NCI-H1105 (cell line): ENCODE measurements around the gene SIK2.
"Not testable (repeated sequence)": the region's sequence is repeated elsewhere in the genome, so short reads cannot be mapped to it uniquely, and the experiment has no call there.

Experiments
- DNase-seq: peaks from one replicate; lab custom pipeline; 2025; lab: John Stamatoyannopoulos, UW

The SIK2 gene

DNA sequence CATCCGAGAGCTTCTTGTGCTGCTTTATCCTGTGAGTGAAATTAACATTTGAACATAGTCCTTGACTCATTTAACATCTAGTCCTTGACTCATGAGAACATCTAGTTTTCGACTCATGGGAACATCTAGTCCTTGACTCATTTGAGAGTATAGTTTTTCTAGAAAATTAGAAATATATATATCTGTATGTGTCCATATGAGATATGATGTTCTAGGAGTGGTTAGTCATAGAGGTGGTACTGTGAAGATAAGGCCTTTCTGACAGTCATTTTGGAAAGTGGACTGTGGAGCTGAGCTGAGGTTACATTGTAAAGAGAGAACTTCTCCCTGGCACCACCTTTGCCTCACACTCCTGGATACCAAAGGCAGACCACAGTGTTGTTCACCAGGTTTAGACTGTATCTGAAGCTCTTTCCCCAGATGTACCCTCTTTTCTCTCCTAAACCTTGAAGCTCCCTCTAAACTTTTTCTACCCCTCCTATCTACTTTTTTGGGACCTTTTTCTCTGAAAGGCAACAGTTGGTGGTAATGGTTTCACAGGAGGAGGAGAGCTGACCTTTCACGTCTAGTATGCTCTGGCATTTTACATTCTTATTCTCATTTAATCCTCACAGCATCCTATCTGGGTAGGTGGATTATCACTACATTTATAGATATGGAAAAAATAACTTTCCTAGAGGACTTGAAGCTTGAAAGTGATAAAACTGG is 96.8 kb downstream of the SIK2 start:
- no peak for DNase-seq

DNA sequence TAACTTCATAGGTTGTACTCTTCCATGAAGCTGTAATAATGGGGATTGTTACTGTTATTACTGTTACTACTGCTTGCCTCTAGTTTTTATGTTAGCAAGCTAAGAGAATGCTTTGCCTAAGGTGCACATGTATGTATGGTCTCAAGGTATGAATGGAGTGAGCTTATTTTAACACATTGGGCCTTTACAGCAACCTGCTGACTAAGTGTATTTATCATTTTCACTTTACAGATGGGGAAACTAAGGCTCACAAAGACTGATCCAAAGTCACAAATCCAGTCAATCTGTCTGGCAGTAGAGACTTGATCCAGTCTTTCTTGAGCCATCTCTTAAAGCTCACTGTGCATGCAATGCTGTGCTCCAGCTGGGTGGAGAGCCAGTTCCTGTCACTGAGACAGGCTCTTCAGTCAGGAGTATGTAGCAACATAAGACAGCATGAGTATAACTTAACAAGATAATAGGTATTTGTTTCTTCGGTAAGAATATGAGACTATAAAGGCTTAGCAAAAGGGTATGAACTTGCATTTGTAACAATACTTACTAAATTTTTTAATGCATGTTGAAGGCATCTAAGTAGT is 97.4 kb downstream of the SIK2 start:
- DNase-seq = no peak

DNA sequence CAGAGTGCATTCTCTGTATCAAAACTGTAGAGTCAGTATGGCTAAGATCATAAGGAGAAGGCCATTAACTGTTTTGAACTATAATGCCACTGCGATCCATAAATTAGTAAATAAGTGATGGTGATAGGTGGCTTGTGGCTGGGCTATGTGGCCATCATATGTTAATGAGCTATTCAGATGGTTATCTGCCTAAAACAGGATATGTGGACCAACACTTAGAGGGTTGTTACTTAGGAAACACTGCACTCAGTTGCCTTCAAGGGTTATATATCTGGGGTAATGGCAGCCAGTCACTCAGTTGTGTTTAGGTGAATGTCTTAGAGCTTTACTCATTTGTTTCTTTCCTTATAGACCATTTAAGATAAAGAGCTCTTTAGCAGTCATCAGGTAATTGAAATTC is 97.9 kb downstream of the SIK2 start:
- DNase-seq = no peak

DNA sequence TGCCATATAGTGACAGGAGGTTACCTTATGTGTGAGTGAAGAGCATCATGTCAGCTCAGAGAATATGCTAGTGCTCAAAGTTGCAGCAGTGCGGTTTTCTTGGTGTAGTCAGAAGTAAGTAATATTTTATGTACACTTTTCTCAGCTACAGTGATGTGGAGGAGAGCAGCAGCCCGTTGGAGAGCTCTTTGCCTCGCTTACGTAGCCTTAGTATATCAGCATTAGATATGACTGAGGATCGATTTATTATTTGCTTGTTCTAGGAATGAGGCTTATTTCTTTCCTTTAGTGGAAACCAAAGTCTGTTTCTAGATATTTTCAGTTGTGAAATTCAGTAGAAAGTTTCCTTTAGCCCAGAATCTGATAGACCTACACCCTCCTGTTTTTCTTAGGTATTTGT is 100.4 kb downstream of the SIK2 start:
- no peak for DNase-seq

DNA sequence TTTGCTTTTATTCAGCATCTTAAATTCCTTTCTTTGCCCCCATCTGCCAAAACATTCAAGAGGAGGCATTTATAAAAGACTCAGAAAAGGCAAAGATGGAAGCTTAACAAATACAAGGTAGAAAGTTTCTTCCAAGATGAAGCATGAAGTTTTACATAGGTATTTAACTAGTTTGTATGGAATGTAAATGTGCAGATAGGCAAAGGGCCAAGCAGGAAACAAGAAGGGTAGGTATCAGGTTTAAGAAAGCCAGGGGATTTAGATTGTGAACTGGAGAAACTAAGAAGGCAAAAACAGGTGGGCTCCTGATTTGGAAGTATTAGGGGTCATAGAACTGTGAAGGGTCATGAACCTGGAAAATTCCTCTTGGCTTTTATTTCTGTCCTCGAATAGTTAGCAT is 101.3 kb downstream of the SIK2 start:
- DNase-seq = no peak

DNA sequence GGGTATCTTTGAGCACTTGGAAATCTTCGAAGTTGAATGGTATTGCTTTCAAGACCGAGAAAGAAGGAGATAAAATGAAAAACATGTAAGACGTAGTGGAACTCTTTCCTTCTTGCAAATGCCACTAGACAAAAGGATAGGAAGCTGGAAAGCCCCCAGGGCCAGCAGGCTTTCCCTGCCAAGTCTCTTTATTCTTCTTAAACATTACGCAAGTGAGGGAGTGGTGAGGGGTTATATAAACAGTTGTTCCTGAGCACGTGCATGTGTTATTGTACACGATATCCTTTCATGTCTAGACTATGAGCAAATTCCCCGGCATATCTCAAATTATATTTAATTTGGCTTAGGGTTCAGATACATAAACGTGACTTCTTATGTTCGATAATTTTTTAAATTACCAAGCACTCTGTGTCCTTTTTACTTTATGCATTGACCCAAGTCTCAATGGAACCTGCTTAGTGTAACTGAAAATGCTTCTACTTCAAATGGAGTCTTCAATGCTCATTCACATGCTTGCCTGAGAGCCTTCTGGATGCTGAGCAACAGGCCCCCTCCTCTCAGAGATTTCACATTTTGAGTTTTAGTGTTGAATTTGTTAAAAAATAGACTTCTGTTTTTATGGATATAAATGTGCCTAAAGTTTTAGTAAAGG is 104.9 kb downstream of the SIK2 start:
- DNase-seq = no peak

DNA sequence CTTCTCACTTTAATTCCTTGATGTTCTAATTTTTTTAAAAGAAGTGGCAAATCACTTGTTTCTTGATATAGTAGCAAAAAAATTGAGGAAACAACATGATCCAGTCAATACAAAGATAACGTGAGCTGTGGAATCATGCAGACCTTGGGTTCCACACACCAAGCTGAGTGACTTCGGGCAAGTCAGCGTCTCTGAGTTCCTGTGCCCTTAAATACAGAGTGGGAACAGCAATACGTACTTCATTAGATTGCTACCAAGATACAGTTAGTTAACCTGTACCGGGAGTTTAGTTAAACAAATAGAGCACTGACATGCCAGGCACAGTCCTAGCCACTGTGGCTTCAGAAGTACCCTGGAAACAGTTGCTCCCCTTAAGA is 105.4 kb downstream of the SIK2 start:
- DNase-seq = no peak

DNA sequence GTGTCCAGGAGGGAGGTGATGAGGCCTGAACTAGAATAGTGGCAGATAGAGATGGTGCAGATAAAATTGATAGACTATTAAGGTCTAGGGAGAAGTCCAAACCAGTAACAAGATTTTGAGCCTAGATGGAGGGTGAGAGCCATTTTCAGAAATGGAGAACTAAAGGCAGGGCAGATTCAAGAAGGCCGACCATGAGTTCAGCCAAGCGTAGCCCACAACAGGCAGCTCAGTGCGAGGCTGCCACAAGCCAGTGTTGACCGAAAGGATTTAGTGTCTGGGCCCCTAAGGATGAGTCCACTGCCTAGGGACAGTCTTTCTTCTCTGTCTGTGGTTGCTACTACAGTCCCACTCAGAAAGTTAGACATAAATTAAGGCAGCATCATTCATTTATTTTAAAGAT is 112.3 kb downstream of the SIK2 start:
- DNase-seq = no peak

DNA sequence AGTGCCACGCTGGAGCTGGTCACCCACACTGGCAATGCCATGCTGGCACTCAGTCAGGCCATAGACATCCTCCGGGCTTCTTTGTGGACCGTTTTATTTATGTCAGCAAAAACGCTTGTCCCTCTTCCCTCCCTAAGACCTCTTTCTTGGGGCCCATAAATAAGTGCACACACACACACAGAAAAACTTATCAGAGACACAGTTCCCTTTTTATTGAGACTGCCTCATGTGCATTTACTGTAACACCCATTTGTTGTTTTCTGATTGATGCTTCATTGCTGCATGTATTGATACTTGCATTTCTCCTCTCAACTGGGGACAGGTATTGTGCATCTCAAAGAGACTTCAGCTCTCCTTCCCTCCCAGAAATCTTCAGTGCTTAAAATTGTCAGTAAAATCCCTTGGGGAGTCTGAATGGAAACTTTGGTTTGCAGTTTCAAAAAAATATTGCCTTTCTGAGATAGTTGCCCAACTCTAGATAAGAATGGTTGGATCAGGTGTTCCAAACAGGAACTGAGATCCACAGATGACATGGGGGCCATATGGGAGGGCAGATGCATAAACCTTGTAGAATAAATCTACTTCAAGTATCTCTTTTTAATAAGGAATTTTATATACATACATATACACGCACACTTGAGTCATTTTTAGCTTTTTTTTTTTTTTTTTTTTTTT is 113.0 kb downstream of the SIK2 start:
- DNase-seq = no peak

DNA sequence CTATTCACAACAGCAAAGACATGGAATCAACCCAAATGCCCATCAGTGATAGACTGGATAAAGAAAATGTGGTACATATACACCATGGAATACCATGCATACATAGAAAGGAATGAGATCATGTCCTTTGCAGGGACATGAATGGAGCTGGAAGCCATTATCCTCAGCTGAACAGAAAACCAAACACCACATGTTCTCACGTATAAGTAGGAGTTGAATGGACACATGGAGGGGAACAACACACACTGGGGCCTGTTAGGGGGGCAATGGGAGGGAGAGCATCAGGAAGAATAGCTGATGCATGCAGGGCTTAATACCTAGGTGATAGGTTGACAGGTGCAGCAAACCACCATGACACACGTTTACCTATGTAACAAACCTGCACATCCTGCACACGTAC is 115.4 kb downstream of the SIK2 start:
- not testable (repeated sequence) for DNase-seq

DNA sequence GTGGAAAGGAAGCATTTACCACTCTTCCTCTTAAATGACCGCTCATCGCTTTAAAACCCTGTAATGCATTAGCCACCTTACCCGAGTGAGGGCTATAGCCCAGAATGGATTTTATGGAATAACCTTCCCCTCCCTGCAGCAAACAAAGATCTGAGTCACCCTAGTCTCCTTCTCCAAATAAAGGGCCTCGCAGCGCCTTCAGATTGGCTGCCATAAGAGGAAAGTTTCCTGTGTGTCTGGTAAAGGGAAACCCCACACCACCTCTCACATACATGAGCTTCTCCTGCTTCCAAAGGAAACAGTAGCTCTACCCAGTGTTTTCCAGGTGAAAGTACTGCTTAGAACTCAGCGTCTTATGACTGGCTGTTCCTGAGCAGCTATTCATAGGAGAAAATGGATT is 116.2 kb downstream of the SIK2 start:
- no peak for DNase-seq

DNA sequence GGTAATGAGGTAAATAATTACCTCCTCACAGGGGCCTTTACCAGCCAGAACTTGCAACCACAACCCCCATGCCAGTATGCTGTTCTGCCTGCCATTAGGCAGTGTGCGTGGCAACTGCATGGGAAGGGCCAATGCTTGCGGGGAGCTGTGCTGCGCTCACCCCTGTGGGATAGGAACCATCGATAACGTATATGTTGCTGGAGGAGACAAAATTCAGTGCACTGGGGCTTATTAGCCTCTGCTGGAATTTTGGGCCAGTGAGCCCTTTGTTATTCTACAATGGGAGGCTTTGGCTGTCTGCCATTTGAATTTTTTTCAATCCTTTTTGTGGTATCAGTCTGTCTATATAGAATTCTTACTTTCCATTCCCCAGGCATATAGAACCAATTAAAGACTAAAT is 116.6 kb downstream of the SIK2 start:
- no peak for DNase-seq

DNA sequence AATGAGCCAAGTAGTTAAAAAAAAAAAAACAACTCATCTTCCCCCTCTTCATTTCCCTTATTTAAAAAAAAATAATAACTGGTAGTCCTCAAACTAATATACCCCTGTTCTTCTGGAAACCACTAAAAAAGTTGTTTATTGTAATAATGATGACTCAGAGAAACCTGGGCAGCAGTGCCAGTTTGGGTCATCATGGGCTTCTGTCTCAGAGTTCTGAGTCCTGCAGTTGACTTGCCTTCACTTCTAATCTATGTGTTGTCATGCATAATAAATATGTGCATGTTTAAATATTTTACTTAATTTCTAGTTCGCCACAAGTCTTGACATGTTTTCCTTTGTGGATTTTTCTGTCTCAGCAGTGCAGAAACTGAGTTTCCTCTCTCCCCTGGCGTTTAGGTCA is 117.1 kb downstream of the SIK2 start:
- no peak for DNase-seq

DNA sequence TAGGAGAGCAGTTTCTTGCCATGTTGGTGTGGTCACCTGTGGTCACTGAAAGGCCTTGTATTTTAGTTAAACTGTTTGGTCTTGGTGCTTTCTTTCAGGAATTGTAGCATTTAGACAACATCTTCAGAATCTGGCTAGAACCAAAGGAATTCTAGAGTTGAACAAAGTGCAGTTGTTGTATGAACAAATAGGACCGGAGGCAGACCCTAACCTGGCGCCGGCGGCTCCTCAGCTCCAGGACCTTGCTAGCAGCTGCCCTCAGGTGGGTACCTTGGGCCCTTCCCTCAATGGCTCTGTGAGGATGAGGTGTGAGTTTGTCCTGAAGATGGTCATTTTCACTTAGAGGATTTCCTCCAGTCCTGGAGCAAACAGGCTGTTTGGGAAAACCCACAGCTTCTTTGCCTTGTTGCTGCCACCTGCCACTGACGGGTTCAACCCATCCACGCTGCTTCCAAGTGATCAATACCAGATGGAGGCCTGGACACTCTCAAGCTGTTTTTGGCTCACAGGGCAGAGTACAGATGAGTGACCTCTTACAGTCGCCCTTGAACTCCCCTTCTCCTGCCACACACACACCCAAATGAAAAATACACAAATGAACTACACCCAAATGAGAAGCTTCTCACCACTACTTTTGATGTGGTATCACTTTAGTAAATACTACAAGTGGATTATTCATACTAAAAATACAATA is 118.7 kb downstream of the SIK2 start:
- DNase-seq = no peak

DNA sequence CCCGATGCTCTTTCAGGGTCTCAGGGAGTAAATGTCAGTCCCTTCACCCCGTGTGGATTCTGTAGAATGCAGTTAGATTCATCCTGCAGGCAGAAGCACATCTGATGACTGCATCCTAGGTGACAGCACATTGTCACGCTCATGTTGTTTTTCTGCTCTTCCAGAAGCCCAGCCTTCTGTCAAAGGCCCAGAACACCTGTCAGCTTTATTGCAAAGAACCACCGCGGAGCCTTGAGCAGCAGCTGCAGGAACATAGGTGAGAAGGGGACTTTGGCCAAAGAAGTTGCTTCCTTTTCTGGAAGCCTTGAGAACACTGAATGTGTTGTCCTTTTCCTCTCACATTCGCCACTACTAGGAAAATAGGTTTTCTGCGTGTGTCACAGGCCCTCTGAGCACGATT is 120.3 kb downstream of the SIK2 start:
- no peak for DNase-seq

DNA sequence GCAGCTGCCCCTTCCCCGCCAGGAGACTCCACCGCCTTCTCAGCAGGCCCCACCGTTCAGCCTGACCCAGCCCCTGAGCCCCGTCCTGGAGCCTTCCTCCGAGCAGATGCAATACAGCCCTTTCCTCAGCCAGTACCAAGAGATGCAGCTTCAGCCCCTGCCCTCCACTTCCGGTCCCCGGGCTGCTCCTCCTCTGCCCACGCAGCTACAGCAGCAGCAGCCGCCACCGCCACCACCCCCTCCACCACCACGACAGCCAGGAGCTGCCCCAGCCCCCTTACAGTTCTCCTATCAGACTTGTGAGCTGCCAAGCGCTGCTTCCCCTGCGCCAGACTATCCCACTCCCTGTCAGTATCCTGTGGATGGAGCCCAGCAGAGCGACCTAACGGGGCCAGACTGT is 121.3 kb downstream of the SIK2 start:
- DNase-seq = no peak

DNA sequence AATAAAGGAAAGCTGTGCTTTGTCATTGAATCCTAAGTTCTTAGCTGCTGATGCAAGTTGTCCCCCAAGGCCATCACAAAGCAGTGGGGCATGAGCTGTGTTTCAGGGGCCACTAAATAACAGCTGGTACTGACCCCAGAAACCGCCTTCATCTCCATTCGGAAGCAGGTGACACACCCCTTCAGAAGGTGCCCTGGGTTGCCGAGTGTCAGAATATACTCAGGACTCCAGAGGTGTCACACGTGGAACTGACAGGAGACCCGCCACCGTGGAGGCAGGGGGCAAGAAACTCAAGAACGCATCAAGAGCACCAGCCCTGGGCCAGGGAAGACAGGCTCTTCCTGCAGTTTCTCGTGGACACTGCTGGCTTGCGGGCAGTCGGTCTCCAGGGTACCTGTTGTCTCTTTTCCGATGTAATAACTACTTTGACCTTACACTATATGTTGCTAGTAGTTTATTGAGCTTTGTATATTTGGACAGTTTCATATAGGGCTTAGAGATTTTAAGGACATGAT is 122.4 kb downstream of the SIK2 start:
- no peak for DNase-seq

DNA sequence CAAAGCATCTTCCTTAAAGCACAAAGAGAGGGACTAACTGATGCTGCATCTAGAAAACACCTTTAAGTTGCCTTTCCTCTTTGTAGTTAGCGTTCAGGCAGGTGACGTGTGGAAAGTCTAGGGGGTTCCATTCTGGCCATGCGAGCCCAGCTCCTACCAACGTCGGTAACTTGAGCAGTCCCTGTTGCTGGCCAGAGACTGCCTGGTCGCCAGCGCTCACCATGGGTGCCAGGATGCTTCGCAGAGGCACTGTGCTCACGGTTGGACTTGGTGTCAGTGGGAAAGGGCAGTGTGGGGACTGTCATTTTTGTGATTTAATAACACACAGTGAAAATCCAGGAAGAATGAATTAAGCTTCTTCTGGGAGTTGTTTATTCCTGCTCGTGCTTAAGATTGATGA is 123.4 kb downstream of the SIK2 start:
- no peak for DNase-seq

DNA sequence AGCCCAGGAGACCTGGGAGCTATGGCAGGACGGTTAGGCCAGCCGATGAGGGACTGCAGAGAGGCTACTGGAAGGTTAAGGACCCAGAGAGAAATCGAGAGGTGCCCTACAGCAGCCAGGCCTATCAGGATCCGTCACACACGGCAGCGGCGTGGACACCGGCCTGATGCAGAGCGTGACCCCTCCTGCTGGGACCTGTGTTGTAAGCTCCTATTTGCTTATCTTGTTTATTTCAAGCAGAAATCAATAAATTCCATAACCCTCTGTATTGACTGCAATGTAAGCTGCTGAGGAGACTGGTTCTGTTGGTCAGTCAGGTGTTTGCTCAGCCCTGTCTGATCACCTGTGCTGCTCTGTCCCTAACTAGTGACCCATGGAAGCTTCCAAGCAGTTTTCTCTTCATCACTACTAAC is 124.1 kb downstream of the SIK2 start:
- DNase-seq = no peak

DNA sequence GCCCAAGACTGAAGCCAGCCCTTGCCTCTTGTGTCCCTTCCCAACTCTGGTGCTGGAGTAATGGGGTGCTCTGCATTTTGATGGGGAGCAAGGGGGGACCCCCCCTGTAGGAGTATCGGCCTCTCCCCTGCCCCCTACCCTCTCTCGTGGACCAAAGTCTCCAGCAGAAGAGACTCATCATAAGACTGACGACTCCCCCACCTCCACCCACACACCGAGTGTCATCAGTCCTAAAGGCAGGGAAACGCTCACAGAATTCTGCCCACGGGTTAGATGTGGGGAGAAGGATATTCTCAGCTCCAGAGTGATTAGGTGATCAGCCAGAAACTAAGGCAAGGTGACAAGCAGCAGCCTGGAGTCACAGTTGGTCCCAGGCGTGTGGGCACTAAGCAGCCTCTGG is 125.2 kb downstream of the SIK2 start:
- no peak for DNase-seq

DNA sequence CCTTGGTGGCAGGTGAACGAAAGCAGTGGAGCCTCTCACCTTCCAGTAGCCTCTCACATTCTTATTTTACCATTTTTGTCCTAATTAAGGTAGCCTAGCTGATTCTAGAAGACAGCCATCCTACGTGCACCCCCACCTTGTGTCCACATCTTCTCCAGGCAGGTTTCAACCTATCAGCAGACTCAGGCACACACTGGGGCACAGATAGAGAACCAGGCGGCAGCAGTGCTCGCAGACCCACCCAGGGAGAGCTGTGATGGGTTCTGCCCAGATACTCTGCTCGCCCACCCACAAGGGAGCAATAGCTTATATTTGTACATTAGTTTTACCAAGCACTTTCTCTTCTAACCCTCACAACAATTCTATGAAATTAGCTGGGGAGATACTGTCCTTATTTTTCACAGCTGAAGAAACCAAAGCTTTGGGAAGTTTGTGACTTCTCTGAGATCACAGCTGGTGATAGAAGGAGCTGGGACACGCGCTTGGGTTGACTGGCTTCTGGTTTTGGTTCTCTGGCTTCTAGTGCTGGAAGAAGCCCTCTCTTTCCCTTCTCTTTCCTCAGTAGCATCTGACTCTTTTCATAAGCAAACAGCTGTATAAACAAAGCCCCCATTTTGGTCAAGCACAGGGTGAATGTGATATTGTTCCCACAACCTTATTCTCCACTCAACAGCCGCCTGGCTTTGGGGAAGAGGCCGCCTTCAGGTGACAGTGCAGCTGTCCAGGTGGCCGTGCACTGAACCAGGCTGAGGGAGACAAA is 127.0 kb downstream of the SIK2 start:
- peak; percentile 23 for DNase-seq
